ENCODE measurements around the gene ZBTB17. TPM values are rescaled to one million over a fixed set of nuclear protein-coding genes. Genes with fewer than 3 reads are reported as not detected.

The ZBTB17 gene
- total RNA-seq, 1 experiment from 2014 or later, result 32.0 TPM

DNA sequence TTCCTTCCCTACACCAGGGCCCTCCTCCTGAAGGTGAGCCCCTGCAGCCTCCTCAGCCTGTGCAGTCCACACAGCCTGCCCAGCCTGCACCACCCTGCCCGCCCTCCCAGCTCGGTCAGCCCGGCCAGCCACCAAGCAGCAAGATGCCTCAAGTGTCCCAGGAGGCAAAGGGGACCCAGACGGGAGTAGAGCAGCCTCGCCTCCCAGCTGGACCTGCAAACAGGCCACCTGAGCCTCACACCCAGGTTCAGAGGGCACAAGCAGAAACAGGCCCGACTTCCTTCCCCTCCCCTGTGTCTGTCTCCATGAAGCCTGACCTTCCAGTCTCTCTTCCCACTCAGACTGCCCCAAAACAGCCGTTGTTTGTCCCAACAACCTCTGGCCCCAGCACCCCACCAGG, 38.8 kb downstream of the ZBTB17 start (continued):
- TF ChIP-seq CREB1 (CRISPR knock-in tag; IDR thresholded peaks at IDR 0.05), result no peak
- TF ChIP-seq, protein P1, sequence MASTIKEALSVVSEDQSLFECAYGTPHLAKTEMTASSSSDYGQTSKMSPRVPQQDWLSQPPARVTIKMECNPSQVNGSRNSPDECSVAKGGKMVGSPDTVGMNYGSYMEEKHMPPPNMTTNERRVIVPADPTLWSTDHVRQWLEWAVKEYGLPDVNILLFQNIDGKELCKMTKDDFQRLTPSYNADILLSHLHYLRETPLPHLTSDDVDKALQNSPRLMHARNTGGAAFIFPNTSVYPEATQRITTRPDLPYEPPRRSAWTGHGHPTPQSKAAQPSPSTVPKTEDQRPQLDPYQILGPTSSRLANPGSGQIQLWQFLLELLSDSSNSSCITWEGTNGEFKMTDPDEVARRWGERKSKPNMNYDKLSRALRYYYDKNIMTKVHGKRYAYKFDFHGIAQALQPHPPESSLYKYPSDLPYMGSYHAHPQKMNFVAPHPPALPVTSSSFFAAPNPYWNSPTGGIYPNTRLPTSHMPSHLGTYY (CRISPR knock-in tag; IDR thresholded peaks at IDR 0.05), result no peak

GRCh38 chr1:15936025-15936424, 39.9 kb downstream of the ZBTB17 start:
- no peaks in the 10 kb centered on the region for H3K9me3 Mint-ChIP-seq
- ATAC-seq, result no peak
- peaks cover 71% of the 10 kb centered on the region for H3K36me3 Mint-ChIP-seq
- no peak overlapping the region for H3K4me3 Mint-ChIP-seq
- peaks cover 6% of the 10 kb centered on the region for H3K4me1 Mint-ChIP-seq
- no peaks in the 10 kb centered on the region for H3K27me3 Mint-ChIP-seq (ENCODE audit: low read depth)
- TF ChIP-seq, protein P2, sequence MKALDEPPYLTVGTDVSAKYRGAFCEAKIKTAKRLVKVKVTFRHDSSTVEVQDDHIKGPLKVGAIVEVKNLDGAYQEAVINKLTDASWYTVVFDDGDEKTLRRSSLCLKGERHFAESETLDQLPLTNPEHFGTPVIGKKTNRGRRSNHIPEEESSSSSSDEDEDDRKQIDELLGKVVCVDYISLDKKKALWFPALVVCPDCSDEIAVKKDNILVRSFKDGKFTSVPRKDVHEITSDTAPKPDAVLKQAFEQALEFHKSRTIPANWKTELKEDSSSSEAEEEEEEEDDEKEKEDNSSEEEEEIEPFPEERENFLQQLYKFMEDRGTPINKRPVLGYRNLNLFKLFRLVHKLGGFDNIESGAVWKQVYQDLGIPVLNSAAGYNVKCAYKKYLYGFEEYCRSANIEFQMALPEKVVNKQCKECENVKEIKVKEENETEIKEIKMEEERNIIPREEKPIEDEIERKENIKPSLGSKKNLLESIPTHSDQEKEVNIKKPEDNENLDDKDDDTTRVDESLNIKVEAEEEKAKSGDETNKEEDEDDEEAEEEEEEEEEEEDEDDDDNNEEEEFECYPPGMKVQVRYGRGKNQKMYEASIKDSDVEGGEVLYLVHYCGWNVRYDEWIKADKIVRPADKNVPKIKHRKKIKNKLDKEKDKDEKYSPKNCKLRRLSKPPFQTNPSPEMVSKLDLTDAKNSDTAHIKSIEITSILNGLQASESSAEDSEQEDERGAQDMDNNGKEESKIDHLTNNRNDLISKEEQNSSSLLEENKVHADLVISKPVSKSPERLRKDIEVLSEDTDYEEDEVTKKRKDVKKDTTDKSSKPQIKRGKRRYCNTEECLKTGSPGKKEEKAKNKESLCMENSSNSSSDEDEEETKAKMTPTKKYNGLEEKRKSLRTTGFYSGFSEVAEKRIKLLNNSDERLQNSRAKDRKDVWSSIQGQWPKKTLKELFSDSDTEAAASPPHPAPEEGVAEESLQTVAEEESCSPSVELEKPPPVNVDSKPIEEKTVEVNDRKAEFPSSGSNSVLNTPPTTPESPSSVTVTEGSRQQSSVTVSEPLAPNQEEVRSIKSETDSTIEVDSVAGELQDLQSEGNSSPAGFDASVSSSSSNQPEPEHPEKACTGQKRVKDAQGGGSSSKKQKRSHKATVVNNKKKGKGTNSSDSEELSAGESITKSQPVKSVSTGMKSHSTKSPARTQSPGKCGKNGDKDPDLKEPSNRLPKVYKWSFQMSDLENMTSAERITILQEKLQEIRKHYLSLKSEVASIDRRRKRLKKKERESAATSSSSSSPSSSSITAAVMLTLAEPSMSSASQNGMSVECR (CRISPR knock-in tag; IDR thresholded peaks at IDR 0.05; ENCODE audit: borderline replicate concordance), result no peak
- TF ChIP-seq PRRX2 (CRISPR knock-in tag; IDR thresholded peaks at IDR 0.05), result no peak
- no peak for TF ChIP-seq ZMAT4 (CRISPR knock-in tag; IDR thresholded peaks at IDR 0.05)
- no peak for TF ChIP-seq CBFB (CRISPR knock-in tag; IDR thresholded peaks at IDR 0.05; ENCODE audit: low read depth)
- TF ChIP-seq NFYB (CRISPR knock-in tag; conservative IDR thresholded peaks at IDR 0.05; ENCODE audit: low read depth), result no peak
- TF ChIP-seq, protein P3, sequence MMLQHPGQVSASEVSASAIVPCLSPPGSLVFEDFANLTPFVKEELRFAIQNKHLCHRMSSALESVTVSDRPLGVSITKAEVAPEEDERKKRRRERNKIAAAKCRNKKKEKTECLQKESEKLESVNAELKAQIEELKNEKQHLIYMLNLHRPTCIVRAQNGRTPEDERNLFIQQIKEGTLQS (CRISPR knock-in tag; conservative IDR thresholded peaks at IDR 0.05), result no peak
- TF ChIP-seq MAX (CRISPR knock-in tag; IDR thresholded peaks at IDR 0.05), result no peak
- TF ChIP-seq GABPB1 (CRISPR knock-in tag; IDR thresholded peaks at IDR 0.05), result no peak
- TF ChIP-seq ZNF219 (CRISPR knock-in tag; IDR thresholded peaks at IDR 0.05; ENCODE audit: borderline replicate concordance), result no peak
- no peak for TF ChIP-seq HMGXB4 (CRISPR knock-in tag; IDR thresholded peaks at IDR 0.05)
- no peak for TF ChIP-seq ZBTB21 (CRISPR knock-in tag; IDR thresholded peaks at IDR 0.05; ENCODE audit: borderline replicate concordance)
- no peak for TF ChIP-seq ZNF396 (CRISPR knock-in tag; IDR thresholded peaks at IDR 0.05; ENCODE audit: borderline replicate concordance)
- no peak for TF ChIP-seq ZBTB43 (CRISPR knock-in tag; IDR thresholded peaks at IDR 0.05)
- TF ChIP-seq ATF6 (CRISPR knock-in tag; IDR thresholded peaks at IDR 0.05), result no peak
- no peak for TF ChIP-seq ZNF671 (CRISPR knock-in tag; IDR thresholded peaks at IDR 0.05)
- no peak for TF ChIP-seq NFATC4 (CRISPR knock-in tag; IDR thresholded peaks at IDR 0.05)
- no peak overlapping the region for H3K27ac Mint-ChIP-seq
- CTCF ChIA-PET, result interaction anchor here (2.4 kb wide), 2 partner anchors 121 to 144 kb away, joined by 32 to 37 read pairs; no protein-coding TSS in a partner anchor
- no peak for DNase-seq (ENCODE audit: low spot score)
- POLR2A ChIA-PET, result no interaction called here

Measured in WTC11 (cell line).